GM18505 (cell line): ENCODE results near the gene DHRS12.

Experiments
- ATAC-seq: cut with Tn5 transposase; IDR thresholded peaks from one replicate; pipeline ENCODE4 v1.9.1; 2021; ENCODE audit not compliant: unreplicated experiment
- POLR2A ChIP-seq: IDR thresholded peaks from 4 replicates; pipeline ENCODE4 v1.6.1; 2011; ENCODE audit warnings: borderline replicate concordance; ENCODE audit not compliant: insufficient read depth, insufficient read length; ENCODE audit errors: extremely low read depth

DHRS12 gene

DNA sequence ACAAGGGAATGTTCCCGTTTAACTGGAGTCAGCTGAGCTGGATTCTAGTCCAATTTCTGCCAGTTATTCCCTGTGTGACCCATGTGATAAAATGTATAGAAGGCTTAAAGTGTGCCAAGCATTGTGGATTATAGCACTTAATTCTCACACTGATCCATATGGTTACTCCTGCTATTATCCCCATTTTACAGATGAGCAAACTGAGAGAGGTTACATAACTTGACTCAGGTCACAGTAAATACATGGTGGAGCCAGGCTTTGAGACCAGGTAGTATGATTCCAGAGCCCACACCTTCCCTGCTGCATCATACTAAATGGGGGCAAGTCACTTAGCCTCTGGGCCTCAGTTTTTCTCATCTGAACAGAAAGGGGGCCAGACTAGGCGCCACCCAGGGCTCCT lies 2.0 kb upstream of the DHRS12 start:
- ATAC-seq: no peak
- TF ChIP-seq POLR2A: no peak

DNA sequence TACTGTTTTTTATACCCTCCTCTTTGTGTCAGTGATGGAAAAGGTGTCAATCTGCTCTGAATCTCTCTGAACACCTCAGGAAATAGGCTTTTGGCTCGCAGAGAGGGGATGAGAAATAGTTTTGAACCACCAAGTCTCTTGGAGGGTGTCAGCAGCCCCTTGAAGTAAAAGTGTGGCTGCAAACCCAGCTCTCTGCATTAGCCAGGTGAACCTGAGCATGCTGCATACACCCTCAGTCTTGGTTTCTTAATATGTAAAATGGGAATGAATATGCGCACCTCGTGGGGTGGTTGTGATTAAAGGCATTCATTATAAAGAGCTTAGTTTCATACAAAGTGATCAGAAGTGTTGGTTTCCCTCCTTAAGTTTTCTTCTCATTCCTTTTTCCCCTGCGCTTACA lies 1.4 kb upstream of the DHRS12 start:
- no peak for ATAC-seq

DNA sequence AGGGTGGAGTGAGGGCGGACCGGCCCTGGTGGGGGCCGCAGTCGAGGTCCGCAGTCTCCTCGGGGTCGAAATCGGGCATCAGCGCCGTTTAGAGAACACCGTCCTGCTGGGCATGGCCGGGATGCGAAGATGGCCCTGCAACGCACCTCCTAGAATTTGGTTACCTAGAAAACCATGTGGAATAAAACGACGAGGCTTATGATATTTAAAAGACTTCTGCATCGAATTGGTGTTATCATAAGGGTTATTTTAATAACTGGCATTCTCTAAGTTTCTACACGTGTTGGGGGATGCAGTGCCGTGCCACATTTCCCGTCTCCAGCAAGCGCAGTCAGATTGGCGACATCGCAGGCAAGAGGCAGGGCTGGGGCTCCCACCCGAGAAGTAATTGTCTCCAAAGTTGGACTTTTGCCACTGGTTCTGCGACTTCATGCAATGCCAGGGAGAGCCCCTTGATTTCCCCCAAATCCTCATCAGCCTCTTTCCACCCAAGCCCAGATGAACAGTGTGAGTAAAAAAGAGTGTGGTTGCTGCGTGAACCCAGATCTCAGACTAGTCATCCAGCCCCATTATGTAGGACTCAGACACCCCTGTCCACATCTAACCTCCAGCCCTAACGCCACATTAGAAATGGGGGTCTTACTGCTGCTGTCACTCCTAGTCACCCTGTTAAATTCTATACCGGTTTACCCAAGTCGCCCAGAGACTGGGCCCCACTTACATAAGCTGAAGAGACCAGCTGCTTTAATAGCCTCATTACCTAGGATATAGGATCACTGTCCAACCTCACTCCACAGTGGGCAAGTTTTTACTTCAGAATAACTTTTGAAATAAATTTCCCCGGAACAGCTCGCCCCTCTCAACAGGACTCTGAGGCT lies 571 bp upstream of the DHRS12 start:
- no peak for ATAC-seq
- TF ChIP-seq POLR2A: no peak

More for the DNA sequence above, 1.4 kb upstream of the DHRS12 start:
- TF ChIP-seq POLR2A: no peak

DNA sequence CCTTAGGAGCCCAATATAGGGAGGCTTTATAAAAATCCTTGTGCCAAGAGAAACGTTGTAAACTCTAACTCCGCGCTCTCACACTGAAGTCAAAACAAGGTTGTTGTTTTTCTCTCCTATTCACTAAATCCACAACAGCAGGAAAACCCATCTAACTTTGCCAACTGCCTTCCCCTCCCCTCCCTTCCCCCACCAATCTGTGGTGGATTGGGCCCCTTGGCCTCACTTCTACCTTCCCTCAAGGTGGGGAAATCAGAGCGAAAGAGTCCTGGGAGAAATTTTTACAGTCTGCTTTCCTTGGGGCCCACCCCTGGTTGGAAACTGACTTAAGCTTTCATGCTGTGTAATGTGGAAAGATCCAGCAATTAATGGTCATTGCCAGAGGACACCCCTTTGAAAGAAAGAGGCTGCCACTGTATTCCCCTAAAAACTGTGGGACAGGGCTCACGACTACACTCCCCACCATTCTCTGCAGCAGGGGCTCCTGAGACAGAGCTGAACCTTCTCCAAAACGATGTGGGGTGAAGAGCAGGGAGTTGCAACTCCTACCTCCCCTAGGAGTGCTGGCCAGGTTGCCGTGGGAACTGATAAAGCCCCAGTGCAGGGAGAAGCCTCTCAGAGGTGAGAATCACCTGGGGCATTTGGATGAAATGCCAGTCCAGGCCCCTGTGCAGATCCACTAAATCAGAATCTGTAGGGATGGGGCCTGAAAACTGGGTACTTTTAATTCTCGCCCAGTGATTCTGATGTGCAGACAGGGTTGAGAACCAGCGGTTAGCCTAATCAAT lies 1.1 kb downstream of the DHRS12 start:
- ATAC-seq: no peak
- no peak for TF ChIP-seq POLR2A

DNA sequence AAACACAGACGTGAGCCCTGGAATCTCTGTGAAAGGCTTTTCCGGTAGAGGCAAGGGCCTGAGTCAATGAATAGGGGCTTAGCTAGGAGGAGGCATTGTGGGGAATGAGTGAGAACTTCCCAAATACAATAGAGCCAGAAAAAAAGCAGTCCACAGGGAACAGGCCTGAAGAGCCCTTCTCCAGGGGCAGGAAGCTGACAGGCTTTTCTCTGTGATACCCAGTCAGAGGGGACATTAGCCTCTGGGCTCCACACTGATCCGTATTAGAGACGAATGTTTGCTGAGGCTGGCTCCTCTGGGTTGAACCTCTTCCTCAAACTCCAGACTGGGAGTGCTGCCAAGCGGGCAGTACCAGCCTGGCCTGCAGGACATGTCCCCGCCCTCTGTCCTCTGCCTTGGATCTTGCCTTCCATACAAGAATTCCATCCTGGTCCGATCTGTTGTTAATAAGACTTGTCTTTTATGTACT lies 2.3 kb downstream of the DHRS12 start:
- TF ChIP-seq POLR2A: no peak

DNA sequence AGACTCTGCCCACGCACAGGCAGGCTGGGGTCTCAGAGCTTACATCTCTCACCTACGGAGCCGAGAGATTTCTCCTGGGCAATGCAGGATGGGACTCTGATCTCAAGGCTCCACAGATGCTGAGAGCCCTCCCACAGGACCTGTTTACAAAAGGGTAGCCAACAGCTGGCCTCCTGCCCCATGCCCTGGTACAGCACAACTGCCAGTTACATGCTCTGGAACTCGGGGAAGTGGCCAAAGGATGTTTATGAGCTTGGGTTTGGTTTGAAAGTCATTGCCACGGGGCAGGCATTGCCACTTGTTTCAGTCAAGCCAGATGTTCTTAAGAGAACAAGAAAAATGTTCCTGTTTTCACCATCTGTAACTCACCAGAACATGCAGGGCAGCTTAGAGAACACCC lies 3.5 kb downstream of the DHRS12 start:
- TF ChIP-seq POLR2A: no peak
- no peak for ATAC-seq

More for the DNA sequence above, 2.3 kb downstream of the DHRS12 start:
- no peak for ATAC-seq

DNA sequence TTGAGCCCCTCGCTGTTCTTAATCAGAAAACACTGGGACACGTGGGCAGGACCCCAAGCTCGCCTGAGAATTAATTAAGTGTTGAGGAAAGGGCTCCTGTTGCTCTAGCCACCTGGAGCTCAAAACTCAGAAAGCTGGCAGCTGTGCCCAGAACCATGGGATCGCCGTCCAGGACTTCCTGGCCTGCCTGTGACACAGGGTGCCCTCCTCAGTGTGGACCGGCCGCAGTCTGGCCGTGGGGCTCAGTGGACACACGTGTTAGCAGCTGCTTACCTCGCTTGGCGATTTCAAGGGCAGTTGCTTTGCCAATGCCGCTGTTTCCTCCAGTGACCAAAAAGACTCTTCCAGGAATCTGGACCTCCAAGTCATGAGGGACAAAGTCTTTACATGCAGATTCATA lies 4.7 kb downstream of the DHRS12 start:
- TF ChIP-seq POLR2A: no peak
- no peak for ATAC-seq

DNA sequence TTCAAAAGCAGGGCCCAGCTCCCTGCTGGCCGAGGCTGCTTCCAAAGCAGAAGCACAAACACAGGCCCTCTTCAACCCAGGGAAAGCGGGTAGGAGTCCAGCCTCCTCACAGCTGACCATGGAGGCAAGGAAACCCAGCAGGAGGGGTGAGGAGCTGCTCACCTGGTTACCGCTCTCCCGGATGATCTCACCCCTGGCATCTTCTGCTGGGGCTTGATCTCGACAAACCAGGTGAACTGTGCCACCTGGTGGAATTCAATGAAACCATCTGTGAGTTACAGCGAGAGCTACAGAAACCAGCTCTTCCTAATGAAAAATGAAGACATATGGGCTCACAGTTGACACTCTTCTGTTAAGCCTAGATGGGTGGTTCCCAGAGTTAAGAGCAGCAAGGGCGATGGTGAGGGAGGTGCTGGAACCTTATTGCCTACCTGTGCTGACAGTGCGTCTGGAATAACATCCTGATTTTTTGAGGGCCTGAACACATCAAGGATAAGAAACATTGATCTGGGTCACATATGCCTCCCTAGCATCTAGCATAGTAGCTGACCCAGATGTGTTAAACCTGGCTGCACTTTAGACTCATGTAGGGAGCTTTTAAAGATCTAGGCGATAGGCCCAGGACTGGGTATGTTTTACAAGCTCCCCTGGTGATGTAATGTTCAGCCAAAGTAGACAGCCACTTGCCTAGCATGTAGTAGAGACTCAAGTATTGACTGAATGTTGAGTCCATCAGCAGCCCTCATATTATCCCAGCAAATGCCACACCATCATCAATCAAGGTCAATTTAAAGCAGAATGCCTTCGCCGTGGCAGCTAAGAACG lies 6.1 kb downstream of the DHRS12 start:
- peak; percentile 36 for ATAC-seq

DNA sequence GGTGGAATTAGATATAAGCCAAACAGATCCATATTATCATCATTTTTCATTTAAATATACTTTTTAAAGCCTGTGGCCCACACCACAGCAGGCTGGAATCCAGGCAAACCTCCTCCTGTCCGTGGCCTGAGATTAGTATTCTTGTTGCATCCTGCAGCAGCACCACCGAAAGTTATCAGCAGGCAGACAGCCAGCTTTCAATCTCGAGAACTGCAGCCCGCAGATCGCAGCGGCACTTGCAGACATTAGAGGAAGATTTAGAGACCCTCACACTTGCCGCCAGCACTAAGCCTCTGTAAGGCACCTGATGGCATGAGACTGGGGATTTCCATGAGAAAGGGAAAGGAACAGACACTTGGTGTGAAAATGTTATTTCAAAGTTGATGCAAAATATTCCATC lies 7.4 kb downstream of the DHRS12 start:
- no peak for ATAC-seq
- TF ChIP-seq POLR2A: no peak

More for the DNA sequence above, 6.1 kb downstream of the DHRS12 start:
- TF ChIP-seq POLR2A: no peak

DNA sequence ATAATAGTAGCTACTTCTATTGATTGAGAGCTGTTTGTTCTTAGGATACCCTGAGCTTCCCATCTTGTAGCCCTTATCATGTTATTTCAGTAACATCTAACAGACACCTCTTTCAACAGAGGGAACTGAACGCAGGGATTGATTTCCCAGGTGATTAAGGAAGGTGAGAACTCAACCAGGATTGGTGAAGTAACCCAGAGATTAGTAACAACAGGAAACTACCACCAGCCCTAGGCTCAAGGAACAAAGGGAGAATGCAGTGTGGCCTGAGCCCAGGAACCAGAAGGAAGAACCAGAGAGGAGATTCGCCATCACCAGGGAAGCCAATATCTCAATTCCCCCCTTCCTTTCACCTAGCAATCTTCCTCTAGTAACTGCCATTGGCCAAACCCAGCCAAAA lies 8.5 kb downstream of the DHRS12 start:
- ATAC-seq: no peak
- no peak for TF ChIP-seq POLR2A

DNA sequence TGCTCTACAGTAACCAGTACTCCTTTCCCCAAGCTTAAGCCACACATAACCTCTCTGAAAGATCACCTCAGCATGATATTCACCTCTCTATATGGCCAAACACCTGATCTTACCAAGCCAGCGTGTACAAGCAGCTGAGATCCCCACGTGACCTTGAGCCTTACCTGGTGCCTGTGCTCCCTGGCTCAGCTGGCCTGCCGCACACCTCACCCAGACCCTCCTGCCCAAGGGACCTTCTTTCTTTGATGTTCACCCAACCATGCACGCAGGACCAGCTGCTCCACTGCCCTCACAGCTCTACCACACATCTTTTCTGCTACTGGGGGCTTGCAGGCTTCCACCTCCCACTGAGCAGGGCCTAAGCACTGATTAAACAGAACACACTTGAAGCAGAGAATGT lies 9.0 kb downstream of the DHRS12 start:
- no peak for ATAC-seq
- TF ChIP-seq POLR2A: no peak

DNA sequence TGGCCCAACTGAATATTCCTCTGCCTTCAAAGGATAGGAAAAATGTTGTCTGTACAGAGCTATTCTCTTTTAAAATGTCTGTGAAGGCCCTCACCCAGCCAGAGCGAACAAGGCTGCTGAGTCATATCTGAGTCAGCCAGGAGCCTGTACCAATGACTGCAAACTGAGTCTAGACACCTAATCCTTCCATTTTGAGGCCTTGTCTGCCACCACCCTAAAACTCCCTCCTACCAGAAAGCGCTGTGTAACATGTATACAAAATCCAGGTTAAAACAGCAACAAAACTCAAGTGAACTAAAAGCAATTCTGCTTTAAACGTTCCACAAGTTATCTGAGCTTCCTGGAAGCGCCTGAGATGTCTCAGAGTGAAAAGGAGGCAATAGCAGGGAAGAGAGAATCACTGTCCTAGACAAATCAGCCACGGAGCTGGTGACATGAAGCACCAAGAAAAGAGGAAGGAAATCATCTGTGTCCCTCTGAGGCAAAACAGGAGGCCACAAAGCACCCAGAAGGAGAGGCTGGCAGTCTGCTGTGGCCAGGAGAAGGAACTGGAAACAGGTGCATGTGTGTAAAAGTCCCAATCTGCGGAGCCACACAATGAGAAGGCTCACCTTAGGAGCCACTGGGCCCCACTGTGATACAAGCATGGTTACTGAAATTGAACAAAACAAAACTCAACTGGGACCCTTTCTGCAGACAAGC lies 10.2 kb downstream of the DHRS12 start:
- ATAC-seq: peak; percentile 55
- peak; percentile 32 for TF ChIP-seq POLR2A
